GM23338 (cell line): ENCODE measurements around the gene CGRRF1. TPM values are rescaled to one million over a fixed set of nuclear protein-coding genes. Genes with fewer than 3 reads are reported as not detected.
A peak's percentile ranks its signal among the peaks of the same experiment; 100 is the strongest.

Source experiments
- ATAC-seq: fragments of 200-7000 bp; cut with Tn5 transposase; 3 replicates; pipeline ENCODE4 v1.9.1; 2020
- DNase-seq: peaks from one replicate; pipeline ENCODE4 v3.0.0-alpha.2; 2015; ENCODE audit warnings: low spot score
- H2AFZ ChIP-seq: fragments of 200-600 bp; sonication (generic); 2 replicates; pipeline ENCODE4 v1.8.0; 2016; ENCODE audit warnings: antibody characterized with exemption, mild to moderate bottlenecking, moderate library complexity
- H3F3A ChIP-seq: fragments of 200-600 bp; sonication (generic); replicated peaks from 2 replicates; pipeline ENCODE4 v1.8.0; 2017; ENCODE audit warnings: antibody characterized with exemption, mixed run types, low read depth
- H3K27ac ChIP-seq: fragments of 200-600 bp; sonication (generic); 2 replicates; pipeline ENCODE4 v1.6.1; 2016; ENCODE audit warnings: low read depth
- H3K27me3 ChIP-seq: fragments of 200-600 bp; sonication (generic); 2 replicates; pipeline ENCODE4 v1.8.0; 2016; ENCODE audit warnings: mild to moderate bottlenecking, mixed run types, moderate library complexity; ENCODE audit not compliant: insufficient read depth
- H3K36me3 ChIP-seq: fragments of 200-600 bp; sonication (generic); 2 replicates; pipeline ENCODE4 v1.8.0; 2016; ENCODE audit warnings: mild to moderate bottlenecking; ENCODE audit not compliant: insufficient read depth
- H3K4me1 ChIP-seq: fragments of 200-600 bp; sonication (generic); 2 replicates; pipeline ENCODE4 v1.8.0; 2016; ENCODE audit warnings: mild to moderate bottlenecking, moderate library complexity; ENCODE audit not compliant: insufficient read depth
- H3K4me2 ChIP-seq: fragments of 200-600 bp; sonication (generic); 2 replicates; pipeline ENCODE4 v1.7.1; 2017; ENCODE audit warnings: mixed run types
- H3K4me3 ChIP-seq: fragments of 200-600 bp; sonication (generic); 2 replicates; pipeline ENCODE4 v1.6.1; 2016; ENCODE audit warnings: mixed run types
- H3K79me2 ChIP-seq: fragments of 200-600 bp; sonication (generic); replicated peaks from 2 replicates; pipeline ENCODE4 v1.8.0; 2017; ENCODE audit warnings: mild to moderate bottlenecking; ENCODE audit not compliant: insufficient read depth
- H3K9me2 ChIP-seq: fragments of 200-600 bp; sonication (generic); 2 replicates; pipeline ENCODE4 v1.8.0; 2017; ENCODE audit not compliant: insufficient read depth
- H4K20me1 ChIP-seq: fragments of 200-600 bp; sonication (generic); replicated peaks from 2 replicates; pipeline ENCODE4 v1.8.0; 2017; ENCODE audit warnings: mild to moderate bottlenecking; ENCODE audit not compliant: insufficient read depth
- H3K27ac Mint-ChIP-seq: 2 replicates; pipeline ENCODE4 v1.8.0; 2020; ENCODE audit warnings: inconsistent platforms, mild to moderate bottlenecking, moderate library complexity, mixed read lengths
- H3K27me3 Mint-ChIP-seq: 3 replicates; pipeline ENCODE4 v1.8.0; 2022; ENCODE audit warnings: low read depth, mild to moderate bottlenecking, moderate library complexity, mixed read lengths, inconsistent platforms; ENCODE audit not compliant: insufficient read depth, poor library complexity
- H3K36me3 Mint-ChIP-seq: 3 replicates; pipeline ENCODE4 v1.8.0; 2021; ENCODE audit warnings: low read depth, mild to moderate bottlenecking, inconsistent platforms, moderate library complexity, mixed read lengths
- H3K4me1 Mint-ChIP-seq: 3 replicates; pipeline ENCODE4 v1.8.0; 2020; ENCODE audit warnings: mild to moderate bottlenecking, inconsistent platforms, mixed read lengths
- H3K4me3 Mint-ChIP-seq: 3 replicates; pipeline ENCODE4 v1.8.0; 2021; ENCODE audit warnings: moderate library complexity, mild to moderate bottlenecking, inconsistent platforms, mixed read lengths
- H3K9me3 Mint-ChIP-seq: 3 replicates; pipeline ENCODE4 v1.8.0; 2020; ENCODE audit warnings: moderate library complexity, mild to moderate bottlenecking, inconsistent platforms, mixed read lengths
- CREB1 ChIP-seq: fragments of 250-450 bp; sonication (Bioruptor Pico); IDR thresholded peaks from 2 replicates; pipeline ENCODE4 v1.5.0; 2020; ENCODE audit warnings: low read depth, mild to moderate bottlenecking, moderate library complexity
- CTCF ChIP-seq, 2 experiments: fragments of 200-600 bp in 1 of 2; sonication (generic) in 1 of 2; conservative IDR thresholded peaks; 2 replicates each; pipeline versions ENCODE4 v1.5.1 to v1.6.1; 2016 to 2017; ENCODE audit warnings: antibody characterized with exemption in 2 of 2, low read depth in 2 of 2, mild to moderate bottlenecking in 2 of 2, moderate library complexity in 1 of 2
- ETS1 ChIP-seq: IDR thresholded peaks from 2 replicates; pipeline ENCODE4 v1.6.1; 2016; ENCODE audit warnings: antibody characterized with exemption
- EZH2 ChIP-seq: fragments of 200-600 bp; sonication (generic); IDR thresholded peaks from one replicate; pipeline ENCODE4 v1.8.0; 2017; ENCODE audit warnings: antibody characterized with exemption, mild to moderate bottlenecking, low read depth; ENCODE audit not compliant: unreplicated experiment
- EZH2phosphoT487 ChIP-seq: fragments of 200-600 bp; sonication (generic); IDR thresholded peaks from one replicate; pipeline ENCODE4 v1.8.1; 2018; ENCODE audit warnings: antibody characterized with exemption; ENCODE audit not compliant: unreplicated experiment
- JUNB ChIP-seq: IDR thresholded peaks from one replicate; pipeline ENCODE4 v1.6.1; 2016; ENCODE audit warnings: antibody characterized with exemption; ENCODE audit not compliant: unreplicated experiment
- NANOG ChIP-seq: IDR thresholded peaks from 2 replicates; pipeline ENCODE4 v1.6.1; 2016; ENCODE audit warnings: antibody characterized with exemption, borderline replicate concordance
- POLR2AphosphoS5 ChIP-seq: IDR thresholded peaks from 2 replicates; pipeline ENCODE4 v1.6.1; 2016; ENCODE audit warnings: antibody characterized with exemption, low read depth
- REST ChIP-seq: IDR thresholded peaks from one replicate; pipeline ENCODE4 v1.6.1; 2018; ENCODE audit warnings: antibody characterized with exemption; ENCODE audit not compliant: unreplicated experiment
- STAT1 ChIP-seq: IDR thresholded peaks from one replicate; pipeline ENCODE4 v1.6.1; 2016; ENCODE audit warnings: antibody characterized with exemption; ENCODE audit not compliant: unreplicated experiment
- ZNF114 ChIP-seq: fragments of 250-450 bp; sonication (Bioruptor Pico); IDR thresholded peaks from 2 replicates; pipeline ENCODE4 v1.5.0; 2020; ENCODE audit warnings: mild to moderate bottlenecking, moderate library complexity
- ZNF331 ChIP-seq: fragments of 250-450 bp; sonication (Bioruptor Pico); IDR thresholded peaks from 2 replicates; pipeline ENCODE4 v1.5.0; 2020; ENCODE audit warnings: low read depth, mild to moderate bottlenecking, moderate library complexity
- polyA plus RNA-seq: library from polyadenylated mRNA; unstranded; fragments of >200 nt; fragmentation: Nextera tagmentation; extraction: Ambion mirVana; gene quantifications from 2 replicates; pipeline ENCODE4 v1.2.1, GENCODE V29; 2016
- total RNA-seq: library from RNA; depleted of rRNA; stranded (reverse); fragments of >200 nt; shearing (Covaris generic); gene quantifications from 2 replicates; pipeline ENCODE4 v1.2.3, GENCODE V29; 2014

Gene CGRRF1
- total and polyA plus RNA-seq, 2 experiments from 2014 or later, result 18.8 to 28.3 TPM

GRCh38 chr14:54532111-54533012, 22.7 kb downstream of the CGRRF1 start (continued):
- no peak for TF ChIP-seq ZNF331 (CRISPR knock-in tag)
- TF ChIP-seq JUNB, result no peak
- TF ChIP-seq ETS1, result no peak
- TF ChIP-seq CREB1, result no peak
- no peak for TF ChIP-seq NANOG
- TF ChIP-seq STAT1, result no peak
- TF ChIP-seq REST, result no peak
- no peak for TF ChIP-seq ZNF114
- no peak for TF ChIP-seq EZH2phosphoT487
- no peak for TF ChIP-seq CTCF (conservative IDR thresholded peaks at IDR 0.05; ENCODE audit: low read depth in 2 of 2)
- no peak for TF ChIP-seq POLR2AphosphoS5

- H3K27ac ChIP-seq, result peak overlapping the region; percentile 64; the same call in 1 of the 2 replicates
- peak; percentile 41 for DNase-seq
- H3K27ac Mint-ChIP-seq, result peak overlapping the region; percentile 85
Observed at GRCh38 chr14:54533100-54533499, 23.4 kb downstream of the CGRRF1 start.

More at GRCh38 chr14:54533100-54533499, 23.4 kb downstream of the CGRRF1 start:
- Mint-ChIP-seq H3K27me3 (no peaks in the 10 kb centered on the region), H3K9me3 (no peaks in the 10 kb centered on the region), H3K4me1 (peaks cover 22% of the 10 kb centered on the region), H3K36me3 (peaks cover 2% of the 10 kb centered on the region; the same call in 2 of the 3 replicates), H3K4me3 (no peak overlapping the region)
- no peak overlapping the region for H2AFZ ChIP-seq
- ATAC-seq, result peak; percentile 80
- TF ChIP-seq REST (no peak), NANOG (no peak), ZNF114 (no peak), CTCF (conservative IDR thresholded peaks at IDR 0.05; ENCODE audit: low read depth in 2 of 2) (no peak), ETS1 (no peak), EZH2 (no peak)
- H3K9me2 ChIP-seq, result no peaks in the 10 kb centered on the region
- H3K79me2 ChIP-seq, result no peaks in the 10 kb centered on the region
- H3F3A ChIP-seq, result no peaks in the 10 kb centered on the region
- H3K4me3 ChIP-seq, result no peak overlapping the region
- peaks cover 22% of the 10 kb centered on the region for H3K4me1 ChIP-seq
- no peak overlapping the region for H3K4me2 ChIP-seq
- no peaks in the 10 kb centered on the region for H3K27me3 ChIP-seq
- H4K20me1 ChIP-seq, result no peaks in the 10 kb centered on the region
- peaks cover 2% of the 10 kb centered on the region; the same call in 1 of the 2 replicates for H3K36me3 ChIP-seq
